Measurements from ENCODE around the gene TGM2. TPM values are rescaled to one million over a fixed set of nuclear protein-coding genes. Genes with fewer than 3 reads are reported as not detected.

Gene TGM2
- total RNA-seq, 1 experiment from 2014 or later, result 1.5 TPM

GRCh38 chr20:38117635-38118034, 47.4 kb downstream of the TGM2 start:
- Mint-ChIP-seq H3K4me3 (ENCODE audit: unreplicated experiment) (no peak overlapping the region), H3K27ac (ENCODE audit: low read depth, unreplicated experiment) (no peak overlapping the region), H3K27me3 (ENCODE audit: insufficient read depth, unreplicated experiment) (no peaks in the 10 kb centered on the region), H3K4me1 (ENCODE audit: insufficient read depth, unreplicated experiment) (peaks cover 21% of the 10 kb centered on the region), H3K9me3 (ENCODE audit: unreplicated experiment) (peaks cover 8% of the 10 kb centered on the region), H3K36me3 (ENCODE audit: insufficient read depth, unreplicated experiment) (no peaks in the 10 kb centered on the region)
- CTCF ChIA-PET, result interaction anchor here (1.2 to 1.9 kb wide), 2 partner anchors 68 to 103 kb away, joined by 5 to 9 read pairs; no protein-coding TSS in a partner anchor
- DNase-seq (ENCODE audit: unreplicated experiment), result peak; percentile 43
- intact Hi-C loops (cut with micrococcal nuclease), result loop anchor here (10.0 kb wide), 1 partner anchor 47 kb away; the partner anchor contains the start of gene TGM2
- no peak for TF ChIP-seq CTCF (IDR thresholded peaks at IDR 0.05; ENCODE audit: unreplicated experiment)
- BruUV-seq (replicated peaks), result no TSS peak
- POLR2A ChIA-PET, result interaction anchor here (0.6 to 1.6 kb wide), 3 partner anchors 8 to 620 kb away, joined by 3 read pairs; no protein-coding TSS in a partner anchor

- no peaks in the 10 kb centered on the region for H3K36me3 Mint-ChIP-seq (ENCODE audit: insufficient read depth, unreplicated experiment)
- H3K9me3 Mint-ChIP-seq (ENCODE audit: unreplicated experiment), result peaks cover 8% of the 10 kb centered on the region
- POLR2A ChIA-PET, result interaction anchor here (0.6 kb wide), 1 partner anchor 620 kb away, joined by 3 read pairs; no protein-coding TSS in a partner anchor
- no peak overlapping the region for H3K27ac Mint-ChIP-seq (ENCODE audit: low read depth, unreplicated experiment)
- no peak for TF ChIP-seq CTCF (IDR thresholded peaks at IDR 0.05; ENCODE audit: unreplicated experiment)
- CTCF ChIA-PET, result interaction anchor here (0.6 to 1.2 kb wide), 3 partner anchors 34 to 84 kb away, joined by 3 to 5 read pairs (median 4); no protein-coding TSS in a partner anchor
- H3K4me3 Mint-ChIP-seq (ENCODE audit: unreplicated experiment), result no peak overlapping the region
- intact Hi-C loops (cut with micrococcal nuclease), result loop anchor here (10.0 kb wide), 1 partner anchor 48 kb away; the partner anchor contains the start of gene TGM2
- peaks cover 21% of the 10 kb centered on the region for H3K4me1 Mint-ChIP-seq (ENCODE audit: insufficient read depth, unreplicated experiment)
- DNase-seq (ENCODE audit: unreplicated experiment), result no peak
- no peaks in the 10 kb centered on the region for H3K27me3 Mint-ChIP-seq (ENCODE audit: insufficient read depth, unreplicated experiment)
- no TSS peak for BruUV-seq (replicated peaks)
Observed at GRCh38 chr20:38117205-38117604, 47.9 kb downstream of the TGM2 start.

- H3K36me3 Mint-ChIP-seq (ENCODE audit: insufficient read depth, unreplicated experiment), result no peaks in the 10 kb centered on the region
- CTCF ChIA-PET, result interaction anchor here (0.6 to 1.2 kb wide), 3 partner anchors 34 to 85 kb away, joined by 3 to 5 read pairs (median 4); no protein-coding TSS in a partner anchor
- intact Hi-C loops (cut with micrococcal nuclease), result loop anchor here (10.0 kb wide), 1 partner anchor 48 kb away; the partner anchor contains the start of gene TGM2
- no peaks in the 10 kb centered on the region for H3K27me3 Mint-ChIP-seq (ENCODE audit: insufficient read depth, unreplicated experiment)
- POLR2A ChIA-PET, result no interaction called here
- peaks cover 21% of the 10 kb centered on the region for H3K4me1 Mint-ChIP-seq (ENCODE audit: insufficient read depth, unreplicated experiment)
- H3K27ac Mint-ChIP-seq (ENCODE audit: low read depth, unreplicated experiment), result no peak overlapping the region
- no peak for TF ChIP-seq CTCF (IDR thresholded peaks at IDR 0.05; ENCODE audit: unreplicated experiment)
- no peak overlapping the region for H3K4me3 Mint-ChIP-seq (ENCODE audit: unreplicated experiment)
- no peak for DNase-seq (ENCODE audit: unreplicated experiment)
- peaks cover 8% of the 10 kb centered on the region for H3K9me3 Mint-ChIP-seq (ENCODE audit: unreplicated experiment)
- no TSS peak for BruUV-seq (replicated peaks)
Observed at GRCh38 chr20:38116409-38117165, 48.5 kb downstream of the TGM2 start.

GRCh38 chr20:38115896-38116295, 49.2 kb downstream of the TGM2 start:
- no TSS peak for BruUV-seq (replicated peaks)
- intact Hi-C loops (cut with micrococcal nuclease), result loop anchor here (10.0 kb wide), 1 partner anchor 49 kb away; the partner anchor contains the start of gene TGM2
- Mint-ChIP-seq H3K27me3 (ENCODE audit: insufficient read depth, unreplicated experiment) (no peaks in the 10 kb centered on the region), H3K36me3 (ENCODE audit: insufficient read depth, unreplicated experiment) (no peaks in the 10 kb centered on the region), H3K4me1 (ENCODE audit: insufficient read depth, unreplicated experiment) (peaks cover 21% of the 10 kb centered on the region), H3K4me3 (ENCODE audit: unreplicated experiment) (no peak overlapping the region), H3K27ac (ENCODE audit: low read depth, unreplicated experiment) (no peak overlapping the region), H3K9me3 (ENCODE audit: unreplicated experiment) (peaks cover 8% of the 10 kb centered on the region)
- no peak for DNase-seq (ENCODE audit: unreplicated experiment)
- ChIA-PET POLR2A (no interaction called here), CTCF (no interaction called here)
- TF ChIP-seq CTCF (IDR thresholded peaks at IDR 0.05; ENCODE audit: unreplicated experiment), result no peak

Measured in MCF 10A (cell line).